ENCODE data around the gene COL20A1.

Gene COL20A1

DNA sequence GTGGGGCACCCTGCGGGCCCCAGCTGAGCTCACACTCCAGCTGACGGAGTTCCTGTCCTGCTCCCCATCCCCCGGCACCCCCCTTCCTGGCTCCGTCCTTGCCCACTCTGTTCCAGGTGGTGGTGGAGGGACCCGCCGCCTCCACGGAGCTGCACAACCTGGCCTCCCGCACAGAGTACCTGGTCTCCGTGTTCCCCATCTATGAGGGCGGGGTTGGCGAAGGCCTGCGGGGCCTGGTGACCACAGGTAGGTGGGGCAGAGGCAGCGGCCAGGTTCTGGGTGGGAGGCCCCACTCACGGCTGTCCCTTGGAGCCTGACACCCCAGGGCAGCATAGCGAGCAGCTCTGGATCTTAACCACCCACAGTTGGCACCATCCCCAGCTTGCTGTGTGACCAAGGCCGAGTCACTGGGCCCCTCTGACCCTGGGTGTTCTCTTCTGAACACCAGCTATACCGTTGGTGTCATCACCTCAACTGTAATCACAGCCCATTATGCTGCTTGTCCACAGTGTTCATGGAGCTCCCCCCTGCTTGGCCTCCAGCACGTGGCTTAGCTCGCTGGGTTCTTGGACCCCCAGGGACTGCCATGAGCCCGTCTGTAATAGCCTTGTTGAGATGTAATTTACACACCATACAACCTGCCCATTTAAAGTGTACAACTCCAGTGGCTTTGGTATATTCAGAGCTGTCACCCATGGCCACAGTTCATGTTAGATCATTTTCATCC, 17.4 kb downstream of the COL20A1 start:
- TF ChIP-seq ZFHX2 (tag by site-specific recombination; conservative IDR thresholded peaks at IDR 0.05) (peak; percentile 74), EGR2 (tag by site-specific recombination; IDR thresholded peaks at IDR 0.05; ENCODE audit: low read depth) (peak; percentile 80), ZNF404 (tag by site-specific recombination; IDR thresholded peaks at IDR 0.05) (no peak), ZNF626 (tag by site-specific recombination; IDR thresholded peaks at IDR 0.05) (no peak), ZIC2 (tag by site-specific recombination; IDR thresholded peaks at IDR 0.05) (peak; percentile 86), ZNF560 (tag by site-specific recombination; IDR thresholded peaks at IDR 0.05; ENCODE audit: borderline replicate concordance) (no peak), ZBTB17 (tag by site-specific recombination; IDR thresholded peaks at IDR 0.05) (no peak), ZNF391 (tag by site-specific recombination; IDR thresholded peaks at IDR 0.05; ENCODE audit: borderline replicate concordance, low read depth) (no peak), ZBTB21 (tag by site-specific recombination; IDR thresholded peaks at IDR 0.05) (no peak), ZNF433 (tag by site-specific recombination; IDR thresholded peaks at IDR 0.05; ENCODE audit: low read depth) (no peak), GLIS1 (tag by site-specific recombination; IDR thresholded peaks at IDR 0.05) (peak; percentile 98), GLIS2 (tag by site-specific recombination; IDR thresholded peaks at IDR 0.05) (peak; percentile 32; the same call in 1 of the 2 replicates)
- TF ChIP-seq, protein P1, sequence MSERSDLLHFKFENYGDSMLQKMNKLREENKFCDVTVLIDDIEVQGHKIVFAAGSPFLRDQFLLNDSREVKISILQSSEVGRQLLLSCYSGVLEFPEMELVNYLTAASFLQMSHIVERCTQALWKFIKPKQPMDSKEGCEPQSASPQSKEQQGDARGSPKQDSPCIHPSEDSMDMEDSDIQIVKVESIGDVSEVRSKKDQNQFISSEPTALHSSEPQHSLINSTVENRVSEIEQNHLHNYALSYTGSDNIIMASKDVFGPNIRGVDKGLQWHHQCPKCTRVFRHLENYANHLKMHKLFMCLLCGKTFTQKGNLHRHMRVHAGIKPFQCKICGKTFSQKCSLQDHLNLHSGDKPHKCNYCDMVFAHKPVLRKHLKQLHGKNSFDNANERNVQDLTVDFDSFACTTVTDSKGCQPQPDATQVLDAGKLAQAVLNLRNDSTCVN (tag by site-specific recombination; optimal IDR thresholded peaks at IDR 0.05) = peak; percentile 7
- TF ChIP-seq, protein P2, sequence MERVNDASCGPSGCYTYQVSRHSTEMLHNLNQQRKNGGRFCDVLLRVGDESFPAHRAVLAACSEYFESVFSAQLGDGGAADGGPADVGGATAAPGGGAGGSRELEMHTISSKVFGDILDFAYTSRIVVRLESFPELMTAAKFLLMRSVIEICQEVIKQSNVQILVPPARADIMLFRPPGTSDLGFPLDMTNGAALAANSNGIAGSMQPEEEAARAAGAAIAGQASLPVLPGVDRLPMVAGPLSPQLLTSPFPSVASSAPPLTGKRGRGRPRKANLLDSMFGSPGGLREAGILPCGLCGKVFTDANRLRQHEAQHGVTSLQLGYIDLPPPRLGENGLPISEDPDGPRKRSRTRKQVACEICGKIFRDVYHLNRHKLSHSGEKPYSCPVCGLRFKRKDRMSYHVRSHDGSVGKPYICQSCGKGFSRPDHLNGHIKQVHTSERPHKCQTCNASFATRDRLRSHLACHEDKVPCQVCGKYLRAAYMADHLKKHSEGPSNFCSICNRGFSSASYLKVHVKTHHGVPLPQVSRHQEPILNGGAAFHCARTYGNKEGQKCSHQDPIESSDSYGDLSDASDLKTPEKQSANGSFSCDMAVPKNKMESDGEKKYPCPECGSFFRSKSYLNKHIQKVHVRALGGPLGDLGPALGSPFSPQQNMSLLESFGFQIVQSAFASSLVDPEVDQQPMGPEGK (tag by site-specific recombination; IDR thresholded peaks at IDR 0.05) = 0 out of 2 replicates have a peak, but pooled peaks have one; percentile 14
- ChIA-PET CTCF (interaction anchor here (0.5 to 4.9 kb wide), 17 partner anchors 8 to 670 kb away, joined by 3 to 89 read pairs (median 5); partner anchors contain the start of gene COL20A1), POLR2A (interaction anchor here (1.2 kb wide), 1 partner anchor 70 kb away, joined by 3 read pairs; no protein-coding TSS in a partner anchor)
- Histone ChIP-seq H3K36me3 (ENCODE audit: control insufficient read depth in 2 of 2, insufficient read depth in 1 of 2, low read length in 2 of 2) (no peaks in the 10 kb centered on the region), H3K9me3 (ENCODE audit: control insufficient read depth, insufficient read depth, low read depth, low read length) (no peaks in the 10 kb centered on the region), H3K27ac (ENCODE audit: extremely low read depth, low read depth, low read length) (no peak overlapping the region), H3K4me1 (ENCODE audit: control insufficient read depth, insufficient read depth, low read length) (no peaks in the 10 kb centered on the region), H3K4me3 (ENCODE audit: low read depth, low read length) (no peak overlapping the region)

DNA sequence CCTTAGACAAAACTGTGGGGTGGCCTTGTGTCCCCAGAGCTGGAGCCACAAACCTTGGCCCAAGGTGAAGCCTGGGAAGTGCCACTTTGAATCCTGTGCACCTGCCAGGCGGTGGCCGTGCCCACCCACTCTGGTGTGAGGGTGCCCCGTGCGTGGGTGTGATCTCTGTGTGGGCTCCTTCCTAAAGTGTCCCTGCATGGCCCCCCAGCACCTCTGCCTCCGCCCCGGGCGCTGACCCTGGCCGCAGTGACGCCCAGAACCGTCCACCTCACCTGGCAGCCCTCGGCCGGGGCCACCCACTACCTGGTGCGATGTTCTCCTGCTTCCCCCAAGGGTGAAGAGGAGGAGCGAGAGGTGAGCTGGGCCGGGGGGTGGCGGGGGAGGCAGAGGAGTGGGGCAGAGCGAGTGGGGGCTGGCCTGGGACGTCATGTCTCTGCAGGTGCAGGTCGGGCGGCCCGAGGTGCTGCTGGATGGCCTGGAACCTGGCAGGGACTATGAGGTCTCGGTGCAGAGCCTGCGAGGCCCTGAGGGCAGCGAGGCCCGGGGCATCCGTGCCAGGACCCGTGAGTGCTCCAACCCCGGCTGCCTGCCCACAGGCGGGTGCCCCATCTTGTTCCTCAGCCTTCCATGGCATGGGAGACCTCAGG, 18.3 kb downstream of the COL20A1 start:
- Histone ChIP-seq H3K4me3 (ENCODE audit: low read depth, low read length) (no peak overlapping the region), H3K4me1 (ENCODE audit: control insufficient read depth, insufficient read depth, low read length) (no peaks in the 10 kb centered on the region), H3K27ac (ENCODE audit: extremely low read depth, low read depth, low read length) (no peak overlapping the region), H3K36me3 (ENCODE audit: control insufficient read depth in 2 of 2, insufficient read depth in 1 of 2, low read length in 2 of 2) (no peaks in the 10 kb centered on the region), H3K9me3 (ENCODE audit: control insufficient read depth, insufficient read depth, low read depth, low read length) (no peaks in the 10 kb centered on the region)
- TF ChIP-seq ZNF660 (tag by site-specific recombination; IDR thresholded peaks at IDR 0.05) (no peak), EGR2 (tag by site-specific recombination; IDR thresholded peaks at IDR 0.05; ENCODE audit: low read depth) (peak; percentile 49; the same call in 1 of the 2 replicates), ZFHX2 (tag by site-specific recombination; conservative IDR thresholded peaks at IDR 0.05) (peak; percentile 66)
- POLR2A ChIA-PET = no interaction called here
- CTCF ChIA-PET = interaction anchor here (0.5 to 4.9 kb wide), 7 partner anchors 9 to 302 kb away, joined by 3 to 89 read pairs (median 3); no protein-coding TSS in a partner anchor

DNA sequence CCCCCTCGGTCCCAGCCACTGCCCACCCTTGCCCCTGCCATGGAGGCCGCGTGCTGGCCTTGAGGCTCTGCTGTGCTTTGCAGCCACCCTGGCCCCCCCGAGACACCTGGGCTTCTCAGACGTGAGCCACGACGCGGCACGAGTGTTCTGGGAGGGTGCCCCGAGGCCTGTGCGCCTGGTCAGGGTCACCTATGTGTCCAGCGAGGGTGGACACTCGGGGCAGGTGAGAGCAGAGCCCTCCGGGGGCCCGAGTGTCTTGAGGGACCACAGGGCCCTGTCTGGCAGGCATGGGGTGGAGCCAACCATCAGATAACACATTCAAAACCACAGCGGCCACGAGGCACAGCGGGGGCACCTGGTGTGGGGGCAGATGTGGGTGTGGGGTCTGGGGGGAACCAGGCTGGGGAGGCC, 18.9 kb downstream of the COL20A1 start:
- Histone ChIP-seq H3K36me3 (ENCODE audit: control insufficient read depth in 2 of 2, insufficient read depth in 1 of 2, low read length in 2 of 2) (no peaks in the 10 kb centered on the region), H3K4me1 (ENCODE audit: control insufficient read depth, insufficient read depth, low read length) (no peaks in the 10 kb centered on the region), H3K9me3 (ENCODE audit: control insufficient read depth, insufficient read depth, low read depth, low read length) (no peaks in the 10 kb centered on the region), H3K4me3 (ENCODE audit: low read depth, low read length) (no peak overlapping the region), H3K27ac (ENCODE audit: extremely low read depth, low read depth, low read length) (no peak overlapping the region)
- ChIA-PET POLR2A (no interaction called here), CTCF (interaction anchor here (0.6 to 4.9 kb wide), 2 partner anchors 69 to 166 kb away, joined by 3 to 89 read pairs; no protein-coding TSS in a partner anchor)
- TF ChIP-seq ZNF175 (tag by site-specific recombination; IDR thresholded peaks at IDR 0.05) (no peak), ZBTB48 (tag by site-specific recombination; IDR thresholded peaks at IDR 0.05) (no peak), ZNF510 (tag by site-specific recombination; IDR thresholded peaks at IDR 0.05; ENCODE audit: insufficient replicate concordance) (no peak), ZNF133 (tag by site-specific recombination; IDR thresholded peaks at IDR 0.05) (no peak), GFI1B (tag by site-specific recombination; IDR thresholded peaks at IDR 0.05) (no peak), ZNF132 (tag by site-specific recombination; IDR thresholded peaks at IDR 0.05; ENCODE audit: borderline replicate concordance) (no peak), ZNF248 (tag by site-specific recombination; IDR thresholded peaks at IDR 0.05) (no peak), ZNF776 (tag by site-specific recombination; IDR thresholded peaks at IDR 0.05; ENCODE audit: borderline replicate concordance) (no peak)
- TF ChIP-seq, protein P3, sequence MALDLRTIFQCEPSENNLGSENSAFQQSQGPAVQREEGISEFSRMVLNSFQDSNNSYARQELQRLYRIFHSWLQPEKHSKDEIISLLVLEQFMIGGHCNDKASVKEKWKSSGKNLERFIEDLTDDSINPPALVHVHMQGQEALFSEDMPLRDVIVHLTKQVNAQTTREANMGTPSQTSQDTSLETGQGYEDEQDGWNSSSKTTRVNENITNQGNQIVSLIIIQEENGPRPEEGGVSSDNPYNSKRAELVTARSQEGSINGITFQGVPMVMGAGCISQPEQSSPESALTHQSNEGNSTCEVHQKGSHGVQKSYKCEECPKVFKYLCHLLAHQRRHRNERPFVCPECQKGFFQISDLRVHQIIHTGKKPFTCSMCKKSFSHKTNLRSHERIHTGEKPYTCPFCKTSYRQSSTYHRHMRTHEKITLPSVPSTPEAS (tag by site-specific recombination; IDR thresholded peaks at IDR 0.05) = no peak
- TF ChIP-seq, protein P4, sequence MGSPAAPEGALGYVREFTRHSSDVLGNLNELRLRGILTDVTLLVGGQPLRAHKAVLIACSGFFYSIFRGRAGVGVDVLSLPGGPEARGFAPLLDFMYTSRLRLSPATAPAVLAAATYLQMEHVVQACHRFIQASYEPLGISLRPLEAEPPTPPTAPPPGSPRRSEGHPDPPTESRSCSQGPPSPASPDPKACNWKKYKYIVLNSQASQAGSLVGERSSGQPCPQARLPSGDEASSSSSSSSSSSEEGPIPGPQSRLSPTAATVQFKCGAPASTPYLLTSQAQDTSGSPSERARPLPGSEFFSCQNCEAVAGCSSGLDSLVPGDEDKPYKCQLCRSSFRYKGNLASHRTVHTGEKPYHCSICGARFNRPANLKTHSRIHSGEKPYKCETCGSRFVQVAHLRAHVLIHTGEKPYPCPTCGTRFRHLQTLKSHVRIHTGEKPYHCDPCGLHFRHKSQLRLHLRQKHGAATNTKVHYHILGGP (tag by site-specific recombination; IDR thresholded peaks at IDR 0.05) = no peak

Data from HEK293 (cell line).